ENCODE measurements around the gene SLC35E2B. TPM values are rescaled to one million over a fixed set of nuclear protein-coding genes. Genes with fewer than 3 reads are reported as not detected.
A peak's percentile ranks its signal among the peaks of the same experiment; 100 is the strongest.

Gene SLC35E2B
- polyA plus RNA-seq, 2 of the 4 experiments (the other 2 are of a cell fraction): 10.8 to 13.6 TPM

DNA sequence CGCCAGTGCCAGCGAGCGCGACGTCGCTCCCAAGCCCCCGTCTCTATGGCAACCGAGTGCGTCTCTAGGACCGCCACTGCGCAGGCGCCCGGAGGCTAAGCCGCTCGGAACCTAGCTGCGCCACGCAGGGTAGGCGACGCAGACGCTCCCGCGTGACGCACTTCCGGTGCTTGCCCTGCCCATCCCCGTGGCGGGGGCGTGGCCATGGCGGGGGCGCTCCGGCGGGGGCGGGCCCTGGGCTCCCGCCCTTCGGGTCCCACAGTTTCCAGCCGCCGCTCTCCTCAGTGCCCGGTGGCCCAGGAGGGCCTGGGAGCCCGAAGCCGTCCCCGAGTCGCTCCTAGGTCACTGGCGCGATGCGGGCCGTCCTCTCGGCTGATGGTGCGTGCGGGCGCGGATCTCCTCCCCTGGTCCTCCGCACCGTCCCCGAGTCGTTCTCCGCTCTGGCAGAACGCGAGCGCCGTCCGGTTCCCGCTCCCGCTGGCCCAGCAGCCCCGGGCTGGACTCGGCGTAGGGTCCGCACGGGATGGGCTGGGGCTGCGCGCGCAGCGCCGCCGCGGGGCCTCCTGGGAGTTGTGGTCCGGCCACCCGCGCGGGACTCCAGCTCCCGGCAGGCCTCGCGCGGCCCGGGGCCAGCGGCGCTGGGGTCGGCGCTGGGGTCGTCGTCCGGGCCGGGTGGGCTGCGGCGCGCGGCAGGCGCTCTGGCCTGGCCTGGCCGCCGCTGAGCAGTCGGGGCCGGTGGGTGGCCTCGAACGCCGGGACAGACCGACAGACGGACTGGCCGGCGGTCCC, 77.1 kb downstream of the SLC35E2B start, which contains the start of gene MIB2 (continued):
- TF ChIP-seq, protein P1, sequence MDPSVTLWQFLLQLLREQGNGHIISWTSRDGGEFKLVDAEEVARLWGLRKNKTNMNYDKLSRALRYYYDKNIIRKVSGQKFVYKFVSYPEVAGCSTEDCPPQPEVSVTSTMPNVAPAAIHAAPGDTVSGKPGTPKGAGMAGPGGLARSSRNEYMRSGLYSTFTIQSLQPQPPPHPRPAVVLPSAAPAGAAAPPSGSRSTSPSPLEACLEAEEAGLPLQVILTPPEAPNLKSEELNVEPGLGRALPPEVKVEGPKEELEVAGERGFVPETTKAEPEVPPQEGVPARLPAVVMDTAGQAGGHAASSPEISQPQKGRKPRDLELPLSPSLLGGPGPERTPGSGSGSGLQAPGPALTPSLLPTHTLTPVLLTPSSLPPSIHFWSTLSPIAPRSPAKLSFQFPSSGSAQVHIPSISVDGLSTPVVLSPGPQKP (IDR thresholded peaks at IDR 0.05; ENCODE audit: low read depth, low read length): no peak
- TF ChIP-seq NR3C1 (IDR thresholded peaks at IDR 0.05): no peak
- TF ChIP-seq ZSCAN20 (CRISPR knock-in tag; IDR thresholded peaks at IDR 0.05): no peak
- no peak for TF ChIP-seq FOSL2 (IDR thresholded peaks at IDR 0.05)
- TF ChIP-seq FOSL2 (CRISPR knock-in tag; IDR thresholded peaks at IDR 0.05): no peak
- no peak for TF ChIP-seq RNF2 (IDR thresholded peaks at IDR 0.05; ENCODE audit: borderline replicate concordance, low read depth)
- no peak for TF ChIP-seq CEBPB (IDR thresholded peaks at IDR 0.05)

DNA sequence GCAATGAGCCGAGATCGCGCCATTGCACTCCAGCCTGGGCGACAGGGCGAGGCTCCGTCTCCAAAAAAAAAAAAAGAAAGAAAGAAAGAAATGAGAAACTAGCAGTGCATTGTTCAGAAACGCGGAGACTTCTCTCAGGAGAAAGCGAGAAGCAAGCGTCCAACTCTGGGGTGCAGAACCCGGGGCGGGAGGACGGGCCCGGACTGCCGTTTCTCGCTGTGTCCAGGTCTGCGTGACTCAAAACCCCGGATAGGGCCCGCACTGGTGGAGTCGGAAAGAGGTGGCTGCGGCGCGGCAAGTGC, 77.7 kb downstream of the SLC35E2B start:
- FAIRE-seq: no peak
- POLR2A ChIA-PET: interaction anchor here (0.6 kb wide), 1 partner anchor 45 kb away, joined by 9 read pairs; no protein-coding TSS in a partner anchor
- H3K27ac ChIP-seq: peak overlapping the region; percentile 98 to 99

DNA sequence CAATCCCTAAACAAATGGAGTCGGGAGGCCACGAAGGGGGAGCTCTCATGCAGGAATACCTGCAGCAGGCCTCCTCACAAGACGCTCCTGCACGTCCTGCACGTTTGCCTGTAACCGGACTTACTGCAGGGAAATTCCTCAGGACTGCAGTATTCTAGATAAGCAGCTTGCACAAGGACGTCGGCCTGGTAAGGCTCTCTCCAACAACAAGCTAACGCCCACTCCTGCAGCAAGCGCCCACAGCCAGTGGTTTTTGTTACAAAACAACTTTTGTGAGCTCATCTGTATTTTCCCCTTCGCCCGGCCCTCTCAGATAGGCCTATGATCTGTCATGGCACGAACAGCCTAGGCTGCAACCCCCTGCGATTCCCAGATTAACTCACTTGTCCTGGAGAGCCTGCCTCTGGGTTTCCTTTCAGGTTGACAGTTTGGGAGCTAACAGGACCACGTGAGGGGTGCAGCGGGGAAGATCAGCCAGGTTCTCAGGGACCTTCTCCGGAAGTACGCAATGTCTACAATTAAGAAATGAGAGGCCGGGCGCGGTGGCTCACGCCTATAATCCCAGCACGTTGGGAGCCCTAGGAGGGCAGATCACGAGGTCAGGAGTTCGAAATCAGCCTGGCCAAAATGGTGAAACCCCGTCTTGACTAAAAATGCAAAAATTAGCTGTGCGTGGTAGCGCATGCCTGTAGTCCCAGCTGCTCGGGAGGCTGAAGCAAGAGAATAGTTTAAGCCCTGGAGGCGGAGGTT, 78.2 kb downstream of the SLC35E2B start:
- ATAC-seq (peak in 1 of 2 experiments; percentile 5; a peak in 2 of 6 replicates), DNase-seq (ENCODE audit: low read depth in 1 of 2, low spot score in 1 of 2) (no peak), FAIRE-seq (no peak)
- Histone ChIP-seq H3K27ac (peak overlapping the region; percentile 98 to 99; a peak in 5 of 6 replicates), H3K4me1 (peaks cover 17% of the 10 kb centered on the region), H3K9me3 (no peaks in the 10 kb centered on the region), H3K4me2 (peak overlapping the region; percentile 89), H3K4me3 (peak overlapping the region; percentile 79)
- POLR2A ChIA-PET: interaction anchor here (0.6 kb wide), 1 partner anchor 44 kb away, joined by 9 read pairs; no protein-coding TSS in a partner anchor
- CTCF ChIA-PET: interaction anchor here (1.2 to 2.7 kb wide), 2 partner anchors 17 to 22 kb away, joined by 5 to 9 read pairs; no protein-coding TSS in a partner anchor
- WGBS (ENCODE audit: missing lambda C conversion rate): 26% methylated on average over 30 of the region's 30 CpGs
- no peak for TF ChIP-seq TFCP2L1 (CRISPR knock-in tag; IDR thresholded peaks at IDR 0.05)
- TF ChIP-seq ZC3H11A (IDR thresholded peaks at IDR 0.05): no peak
- TF ChIP-seq, protein P2, sequence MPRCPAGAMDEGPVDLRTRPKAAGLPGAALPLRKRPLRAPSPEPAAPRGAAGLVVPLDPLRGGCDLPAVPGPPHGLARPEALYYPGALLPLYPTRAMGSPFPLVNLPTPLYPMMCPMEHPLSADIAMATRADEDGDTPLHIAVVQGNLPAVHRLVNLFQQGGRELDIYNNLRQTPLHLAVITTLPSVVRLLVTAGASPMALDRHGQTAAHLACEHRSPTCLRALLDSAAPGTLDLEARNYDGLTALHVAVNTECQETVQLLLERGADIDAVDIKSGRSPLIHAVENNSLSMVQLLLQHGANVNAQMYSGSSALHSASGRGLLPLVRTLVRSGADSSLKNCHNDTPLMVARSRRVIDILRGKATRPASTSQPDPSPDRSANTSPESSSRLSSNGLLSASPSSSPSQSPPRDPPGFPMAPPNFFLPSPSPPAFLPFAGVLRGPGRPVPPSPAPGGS (IDR thresholded peaks at IDR 0.05): no peak
- TF ChIP-seq SMC3 (IDR thresholded peaks at IDR 0.05): no peak
- no peak for TF ChIP-seq POLR2A (IDR thresholded peaks at IDR 0.05; ENCODE audit: low read length)
- TF ChIP-seq EHMT2 (IDR thresholded peaks at IDR 0.05; ENCODE audit: low read depth): no peak
- TF ChIP-seq, protein P3, sequence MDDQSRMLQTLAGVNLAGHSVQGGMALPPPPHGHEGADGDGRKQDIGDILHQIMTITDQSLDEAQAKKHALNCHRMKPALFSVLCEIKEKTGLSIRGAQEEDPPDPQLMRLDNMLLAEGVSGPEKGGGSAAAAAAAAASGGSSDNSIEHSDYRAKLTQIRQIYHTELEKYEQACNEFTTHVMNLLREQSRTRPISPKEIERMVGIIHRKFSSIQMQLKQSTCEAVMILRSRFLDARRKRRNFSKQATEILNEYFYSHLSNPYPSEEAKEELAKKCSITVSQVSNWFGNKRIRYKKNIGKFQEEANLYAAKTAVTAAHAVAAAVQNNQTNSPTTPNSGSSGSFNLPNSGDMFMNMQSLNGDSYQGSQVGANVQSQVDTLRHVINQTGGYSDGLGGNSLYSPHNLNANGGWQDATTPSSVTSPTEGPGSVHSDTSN (IDR thresholded peaks at IDR 0.05): no peak
- no peak for TF ChIP-seq GATA3 (IDR thresholded peaks at IDR 0.05; ENCODE audit: borderline replicate concordance)
- TF ChIP-seq CEBPB (IDR thresholded peaks at IDR 0.05): no peak
- TF ChIP-seq CHD2 (IDR thresholded peaks at IDR 0.05; ENCODE audit: low read length, partially characterized antibody): no peak
- no peak for TF ChIP-seq RFX5 (IDR thresholded peaks at IDR 0.05)
- no peak for TF ChIP-seq HOXB5 (CRISPR knock-in tag; IDR thresholded peaks at IDR 0.05)
- no peak for TF ChIP-seq ZNF302 (CRISPR knock-in tag; IDR thresholded peaks at IDR 0.05)
- TF ChIP-seq, protein P4, sequence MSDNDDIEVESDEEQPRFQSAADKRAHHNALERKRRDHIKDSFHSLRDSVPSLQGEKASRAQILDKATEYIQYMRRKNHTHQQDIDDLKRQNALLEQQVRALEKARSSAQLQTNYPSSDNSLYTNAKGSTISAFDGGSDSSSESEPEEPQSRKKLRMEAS (IDR thresholded peaks at IDR 0.05): no peak
- TF ChIP-seq MAFK (IDR thresholded peaks at IDR 0.05; ENCODE audit: partially characterized antibody): no peak
- TF ChIP-seq, protein P1 (IDR thresholded peaks at IDR 0.05; ENCODE audit: low read depth, low read length): no peak
- no peak for TF ChIP-seq HEYL (CRISPR knock-in tag; IDR thresholded peaks at IDR 0.05)
- TF ChIP-seq, protein P5, sequence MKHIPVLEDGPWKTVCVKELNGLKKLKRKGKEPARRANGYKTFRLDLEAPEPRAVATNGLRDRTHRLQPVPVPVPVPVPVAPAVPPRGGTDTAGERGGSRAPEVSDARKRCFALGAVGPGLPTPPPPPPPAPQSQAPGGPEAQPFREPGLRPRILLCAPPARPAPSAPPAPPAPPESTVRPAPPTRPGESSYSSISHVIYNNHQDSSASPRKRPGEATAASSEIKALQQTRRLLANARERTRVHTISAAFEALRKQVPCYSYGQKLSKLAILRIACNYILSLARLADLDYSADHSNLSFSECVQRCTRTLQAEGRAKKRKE (CRISPR knock-in tag; IDR thresholded peaks at IDR 0.05; ENCODE audit: low read depth): no peak

More for the DNA sequence above, 77.7 kb downstream of the SLC35E2B start:
- TF ChIP-seq, protein P6, sequence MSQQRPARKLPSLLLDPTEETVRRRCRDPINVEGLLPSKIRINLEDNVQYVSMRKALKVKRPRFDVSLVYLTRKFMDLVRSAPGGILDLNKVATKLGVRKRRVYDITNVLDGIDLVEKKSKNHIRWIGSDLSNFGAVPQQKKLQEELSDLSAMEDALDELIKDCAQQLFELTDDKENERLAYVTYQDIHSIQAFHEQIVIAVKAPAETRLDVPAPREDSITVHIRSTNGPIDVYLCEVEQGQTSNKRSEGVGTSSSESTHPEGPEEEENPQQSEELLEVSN (IDR thresholded peaks at IDR 0.05; ENCODE audit: borderline replicate concordance, low read depth): no peak
- TF ChIP-seq EP300 (IDR thresholded peaks at IDR 0.05): no peak
- TF ChIP-seq FOSL2 (IDR thresholded peaks at IDR 0.05): no peak
- no peak for TF ChIP-seq FOSL2 (CRISPR knock-in tag; IDR thresholded peaks at IDR 0.05)
- TF ChIP-seq RFX5 (IDR thresholded peaks at IDR 0.05): no peak
- TF ChIP-seq KDM5A (IDR thresholded peaks at IDR 0.05): no peak
- no peaks in the 10 kb centered on the region for H3K9me3 ChIP-seq
- CTCF ChIA-PET: interaction anchor here (2.7 kb wide), 1 partner anchor 17 kb away, joined by 9 read pairs; no protein-coding TSS in a partner anchor
- H3K4me1 ChIP-seq: peaks cover 17% of the 10 kb centered on the region
- DNase-seq (ENCODE audit: low read depth in 1 of 2, low spot score in 1 of 2) (no peak), ATAC-seq (no peak; a peak in 2 of 6 replicates)
- peak overlapping the region; percentile 79 for H3K4me3 ChIP-seq
- 0% methylated on average over 19 of the region's 23 CpGs for WGBS (ENCODE audit: missing lambda C conversion rate)
- H3K4me2 ChIP-seq: peak overlapping the region; percentile 89

Data from A549 (cell line).